GM18873 (cell line): ENCODE results near the gene IRF4.
"Not testable (repeated sequence)": the region's sequence is repeated elsewhere in the genome, so short reads cannot be mapped to it uniquely, and the experiment has no call there.

ENCODE experiments used
- ATAC-seq: cut with Tn5 transposase; IDR thresholded peaks from one replicate; pipeline ENCODE4 v1.9.1; 2021; ENCODE audit warnings: mild to moderate bottlenecking, moderate library complexity, moderate number of reproducible peaks; ENCODE audit not compliant: unreplicated experiment, low FRiP score

Gene IRF4

GRCh38 chr6:364609-365540 is 26.7 kb upstream of the IRF4 start:
- ATAC-seq = no peak

- ATAC-seq = no peak
Observed at GRCh38 chr6:365835-366234, 25.7 kb upstream of the IRF4 start.

GRCh38 chr6:366389-367297 is 24.9 kb upstream of the IRF4 start:
- no peak for ATAC-seq

- ATAC-seq = no peak
Observed at GRCh38 chr6:367298-367794, 24.2 kb upstream of the IRF4 start.

- ATAC-seq = no peak
Observed at GRCh38 chr6:367891-368630, 23.5 kb upstream of the IRF4 start.

GRCh38 chr6:369559-370431 is 21.8 kb upstream of the IRF4 start:
- ATAC-seq = no peak

- ATAC-seq = no peak
Observed at GRCh38 chr6:370555-370954, 21.0 kb upstream of the IRF4 start.

- not testable (repeated sequence) for ATAC-seq
Observed at GRCh38 chr6:371851-372250, 19.7 kb upstream of the IRF4 start.

GRCh38 chr6:372336-372911 is 19.1 kb upstream of the IRF4 start:
- no peak for ATAC-seq

GRCh38 chr6:373031-373430 is 18.5 kb upstream of the IRF4 start:
- no peak for ATAC-seq

- ATAC-seq = no peak
Observed at GRCh38 chr6:373773-374724, 17.5 kb upstream of the IRF4 start.

GRCh38 chr6:374956-375355 is 16.6 kb upstream of the IRF4 start:
- no peak for ATAC-seq

- ATAC-seq = no peak
Observed at GRCh38 chr6:376827-377640, 14.5 kb upstream of the IRF4 start.

GRCh38 chr6:377641-378020 is 13.9 kb upstream of the IRF4 start:
- ATAC-seq = not testable (repeated sequence)

GRCh38 chr6:378090-378957 is 13.2 kb upstream of the IRF4 start:
- ATAC-seq = no peak

- no peak for ATAC-seq
Observed at GRCh38 chr6:378958-379409, 12.6 kb upstream of the IRF4 start.
